SK-N-SH treated with all-trans-retinoic acid at 6 μM for 48 hours (cell line): Measurements from ENCODE around the gene HSPA12A.

Source experiments
- ATAC-seq: fragments of 200-7000 bp; cut with Tn5 transposase; 3 replicates; pipeline ENCODE4 v1.9.1; 2020; ENCODE audit warnings: mild to moderate bottlenecking, moderate library complexity
- ARNTL ChIP-seq: fragments of 450-650 bp; formaldehyde crosslinking; IDR thresholded peaks from 2 replicates; pipeline ENCODE4 v1.5.0; 2020; ENCODE audit warnings: low read depth, mild to moderate bottlenecking, moderate library complexity, borderline replicate concordance
- BACH2 ChIP-seq: fragments of 250-450 bp; sonication (Bioruptor Pico); IDR thresholded peaks from 2 replicates; pipeline ENCODE4 v1.9.0; 2021; ENCODE audit warnings: mild to moderate bottlenecking, borderline replicate concordance
- CSDC2 ChIP-seq: fragments of 250-450 bp; sonication (Bioruptor Pico); IDR thresholded peaks from 2 replicates; pipeline ENCODE4 v1.5.0; 2020; ENCODE audit warnings: mild to moderate bottlenecking, moderate library complexity
- ESRRG ChIP-seq: fragments of 250-450 bp; sonication (Bioruptor Pico); IDR thresholded peaks from 2 replicates; pipeline ENCODE4 v1.6.1; 2021; ENCODE audit warnings: mild to moderate bottlenecking
- GLIS3 ChIP-seq: fragments of 250-450 bp; sonication (Bioruptor Pico); IDR thresholded peaks from 2 replicates; pipeline ENCODE4 v1.5.0; 2020; ENCODE audit warnings: mild to moderate bottlenecking, moderate library complexity
- ISL1 ChIP-seq: fragments of 250-450 bp; sonication (Bioruptor Pico); IDR thresholded peaks from 2 replicates; pipeline ENCODE4 v2.1.2; 2022; ENCODE audit warnings: mild to moderate bottlenecking, moderate library complexity
- OSR1 ChIP-seq: fragments of 250-450 bp; sonication (Bioruptor Pico); IDR thresholded peaks from 2 replicates; pipeline ENCODE4 v1.8.0; 2022; ENCODE audit warnings: moderate library complexity, mild to moderate bottlenecking, inconsistent platforms
- PPARA ChIP-seq: fragments of 250-450 bp; sonication (Bioruptor Pico); IDR thresholded peaks from 2 replicates; pipeline ENCODE4 v1.5.0; 2020; ENCODE audit warnings: mild to moderate bottlenecking, borderline replicate concordance
- RARB ChIP-seq: fragments of 250-450 bp; sonication (Bioruptor Pico); IDR thresholded peaks from 2 replicates; pipeline ENCODE4 v1.8.0; 2021; ENCODE audit warnings: mild to moderate bottlenecking, moderate library complexity
- SNAI2 ChIP-seq: fragments of 250-450 bp; sonication (Bioruptor Pico); IDR thresholded peaks from 2 replicates; pipeline ENCODE4 v1.5.0; 2020; ENCODE audit warnings: mild to moderate bottlenecking, moderate library complexity
- TCF4 ChIP-seq: fragments of 250-450 bp; sonication (Bioruptor Pico); IDR thresholded peaks from 2 replicates; pipeline ENCODE4 v1.8.0; 2021; ENCODE audit warnings: mild to moderate bottlenecking, moderate library complexity, borderline replicate concordance
- TOX ChIP-seq: fragments of 250-450 bp; sonication (Bioruptor Pico); IDR thresholded peaks from 2 replicates; pipeline ENCODE4 v1.8.0; 2021; ENCODE audit warnings: mild to moderate bottlenecking, moderate library complexity, borderline replicate concordance
- ZC3H10 ChIP-seq: fragments of 250-450 bp; sonication (Bioruptor Pico); IDR thresholded peaks from 2 replicates; pipeline ENCODE4 v1.5.1; 2021; ENCODE audit warnings: mild to moderate bottlenecking, moderate library complexity
- ZFP3 ChIP-seq: fragments of 250-450 bp; sonication (Bioruptor Pico); IDR thresholded peaks from 2 replicates; pipeline ENCODE4 v1.5.0; 2020; ENCODE audit warnings: mild to moderate bottlenecking, moderate library complexity
- ZFP30 ChIP-seq: fragments of 450-650 bp; formaldehyde crosslinking; IDR thresholded peaks from 2 replicates; pipeline ENCODE4 v1.5.0; 2022; ENCODE audit warnings: mild to moderate bottlenecking, moderate library complexity
- ZNF565 ChIP-seq: fragments of 450-650 bp; formaldehyde crosslinking; conservative IDR thresholded peaks from 2 replicates; pipeline ENCODE4 v1.5.0; 2020; ENCODE audit warnings: low read depth, mild to moderate bottlenecking, moderate library complexity
- ZNF70 ChIP-seq: fragments of 450-650 bp; formaldehyde crosslinking; IDR thresholded peaks from 2 replicates; pipeline ENCODE4 v1.5.0; 2020; ENCODE audit warnings: mild to moderate bottlenecking, moderate library complexity
- ZNF8 ChIP-seq: fragments of 450-650 bp; formaldehyde crosslinking; IDR thresholded peaks from 2 replicates; pipeline ENCODE4 v1.5.0; 2020; ENCODE audit warnings: mild to moderate bottlenecking, moderate library complexity
- TF ChIP-seq, protein P1 (sequence below): fragments of 250-450 bp; sonication (Bioruptor Pico); IDR thresholded peaks from 2 replicates; pipeline ENCODE4 v1.8.0; 2020; ENCODE audit warnings: mild to moderate bottlenecking, moderate library complexity, borderline replicate concordance
- TF ChIP-seq, protein P2 (sequence below): fragments of 250-450 bp; sonication (Bioruptor Pico); IDR thresholded peaks from 2 replicates; pipeline ENCODE4 v1.5.1; 2021; ENCODE audit warnings: mild to moderate bottlenecking, moderate library complexity
- TF ChIP-seq, protein P3 (sequence below): fragments of 250-450 bp; sonication (Bioruptor Pico); IDR thresholded peaks from 2 replicates; pipeline ENCODE4 v1.8.0; 2021; ENCODE audit warnings: low read depth, mild to moderate bottlenecking, moderate library complexity, borderline replicate concordance

The HSPA12A gene

DNA sequence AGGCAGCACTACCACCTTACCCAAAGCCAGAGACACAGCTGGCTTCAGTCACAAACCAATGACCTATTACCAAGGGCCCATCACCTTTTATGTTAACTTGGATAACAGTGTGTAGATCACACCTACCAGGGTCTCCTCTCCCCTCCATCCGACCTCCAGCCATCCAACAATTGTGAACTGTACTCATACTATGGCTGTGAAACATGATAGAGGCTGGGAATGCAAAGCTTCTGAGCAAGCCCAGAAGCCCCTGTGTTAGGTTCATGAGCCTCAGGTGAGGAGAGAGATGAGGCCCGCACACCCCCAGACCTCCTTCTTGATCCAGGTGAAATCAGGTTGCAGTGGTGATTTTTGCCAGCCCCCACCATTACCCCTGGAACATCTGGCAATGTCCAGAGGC lies 73.9 kb downstream of the HSPA12A start:
- TF ChIP-seq ESRRG (CRISPR knock-in tag) (no peak), SNAI2 (CRISPR knock-in tag) (no peak), ZFP3 (CRISPR knock-in tag) (no peak), PPARA (CRISPR knock-in tag) (no peak), OSR1 (no peak), ZFP30 (CRISPR knock-in tag) (no peak), ISL1 (CRISPR knock-in tag) (no peak), ARNTL (CRISPR knock-in tag) (no peak), TCF4 (no peak), TOX (no peak)
- TF ChIP-seq, protein P1, sequence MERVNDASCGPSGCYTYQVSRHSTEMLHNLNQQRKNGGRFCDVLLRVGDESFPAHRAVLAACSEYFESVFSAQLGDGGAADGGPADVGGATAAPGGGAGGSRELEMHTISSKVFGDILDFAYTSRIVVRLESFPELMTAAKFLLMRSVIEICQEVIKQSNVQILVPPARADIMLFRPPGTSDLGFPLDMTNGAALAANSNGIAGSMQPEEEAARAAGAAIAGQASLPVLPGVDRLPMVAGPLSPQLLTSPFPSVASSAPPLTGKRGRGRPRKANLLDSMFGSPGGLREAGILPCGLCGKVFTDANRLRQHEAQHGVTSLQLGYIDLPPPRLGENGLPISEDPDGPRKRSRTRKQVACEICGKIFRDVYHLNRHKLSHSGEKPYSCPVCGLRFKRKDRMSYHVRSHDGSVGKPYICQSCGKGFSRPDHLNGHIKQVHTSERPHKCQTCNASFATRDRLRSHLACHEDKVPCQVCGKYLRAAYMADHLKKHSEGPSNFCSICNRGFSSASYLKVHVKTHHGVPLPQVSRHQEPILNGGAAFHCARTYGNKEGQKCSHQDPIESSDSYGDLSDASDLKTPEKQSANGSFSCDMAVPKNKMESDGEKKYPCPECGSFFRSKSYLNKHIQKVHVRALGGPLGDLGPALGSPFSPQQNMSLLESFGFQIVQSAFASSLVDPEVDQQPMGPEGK (CRISPR knock-in tag) = no peak
- TF ChIP-seq, protein P2, sequence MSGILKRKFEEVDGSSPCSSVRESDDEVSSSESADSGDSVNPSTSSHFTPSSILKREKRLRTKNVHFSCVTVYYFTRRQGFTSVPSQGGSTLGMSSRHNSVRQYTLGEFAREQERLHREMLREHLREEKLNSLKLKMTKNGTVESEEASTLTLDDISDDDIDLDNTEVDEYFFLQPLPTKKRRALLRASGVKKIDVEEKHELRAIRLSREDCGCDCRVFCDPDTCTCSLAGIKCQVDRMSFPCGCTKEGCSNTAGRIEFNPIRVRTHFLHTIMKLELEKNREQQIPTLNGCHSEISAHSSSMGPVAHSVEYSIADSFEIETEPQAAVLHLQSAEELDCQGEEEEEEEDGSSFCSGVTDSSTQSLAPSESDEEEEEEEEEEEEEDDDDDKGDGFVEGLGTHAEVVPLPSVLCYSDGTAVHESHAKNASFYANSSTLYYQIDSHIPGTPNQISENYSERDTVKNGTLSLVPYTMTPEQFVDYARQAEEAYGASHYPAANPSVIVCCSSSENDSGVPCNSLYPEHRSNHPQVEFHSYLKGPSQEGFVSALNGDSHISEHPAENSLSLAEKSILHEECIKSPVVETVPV (CRISPR knock-in tag) = no peak
- ATAC-seq = no peak

- TF ChIP-seq TOX = no peak
- no peak for TF ChIP-seq SNAI2 (CRISPR knock-in tag)
- no peak for TF ChIP-seq ISL1 (CRISPR knock-in tag)
- TF ChIP-seq ZNF70 = no peak
- TF ChIP-seq ARNTL (CRISPR knock-in tag) = no peak
- no peak for TF ChIP-seq RARB (CRISPR knock-in tag)
- no peak for TF ChIP-seq ZC3H10 (CRISPR knock-in tag)
- TF ChIP-seq ESRRG (CRISPR knock-in tag) = no peak
- TF ChIP-seq, all 23 proteins: peak for 0
- no peak for ATAC-seq
Observed at GRCh38 chr10:116668018-116668417, 74.3 kb downstream of the HSPA12A start.

DNA sequence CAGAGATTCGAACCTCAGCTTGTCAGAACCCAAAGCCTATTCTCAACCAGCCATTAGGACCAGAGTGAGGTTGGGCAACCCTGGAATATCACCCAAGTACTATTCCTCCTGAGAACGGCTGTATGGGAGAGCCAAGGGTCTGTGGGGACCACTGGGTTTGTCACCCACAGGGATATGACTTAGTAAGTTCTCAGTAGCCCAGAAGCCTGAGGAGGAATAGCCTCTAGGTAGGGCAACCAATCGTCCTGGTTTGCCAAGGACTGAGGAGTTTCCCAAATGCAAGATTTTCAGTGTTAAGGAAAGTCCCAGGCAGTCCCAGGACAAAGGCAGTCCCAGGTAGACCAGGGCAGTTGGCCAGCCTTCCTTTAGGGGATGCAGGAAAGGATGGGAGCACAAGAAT lies 74.9 kb downstream of the HSPA12A start:
- no peak for TF ChIP-seq ZNF70
- ATAC-seq = no peak

DNA sequence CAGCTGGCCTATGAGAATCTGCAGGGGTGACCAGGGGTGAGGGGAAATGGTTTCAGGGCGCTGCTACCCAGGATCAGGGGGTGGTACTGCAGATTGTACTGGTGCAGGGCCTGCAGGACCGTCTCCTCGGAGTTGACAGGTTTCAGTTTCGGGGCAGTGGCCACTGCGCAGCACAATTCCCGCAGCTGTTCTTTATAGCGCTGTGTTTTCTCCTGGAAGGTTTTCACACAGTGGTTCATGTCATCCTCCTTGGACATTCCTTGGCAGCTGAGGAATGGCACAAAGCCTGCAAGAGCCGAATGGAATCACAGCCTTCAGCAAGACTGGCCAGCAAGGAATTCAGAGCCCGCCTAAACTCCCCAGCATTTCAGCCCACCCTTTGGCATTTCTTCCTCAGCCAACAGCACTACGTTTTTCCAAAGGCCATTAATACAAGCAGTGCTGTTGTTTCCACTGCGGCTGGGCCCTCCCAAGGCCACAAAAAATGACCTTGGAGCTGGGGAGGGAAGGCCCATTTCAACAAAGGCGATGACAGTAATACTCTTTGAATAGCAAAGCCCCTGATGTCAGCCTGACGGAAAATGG lies 76.7 kb downstream of the HSPA12A start:
- no peak for ATAC-seq

GRCh38 chr10:116664631-116665030 lies 77.7 kb downstream of the HSPA12A start:
- no peak for ATAC-seq
- TF ChIP-seq OSR1 = no peak
- TF ChIP-seq BACH2 = no peak
- TF ChIP-seq GLIS3 = no peak
- TF ChIP-seq, protein P2 (CRISPR knock-in tag) = no peak
- no peak for TF ChIP-seq ZC3H10 (CRISPR knock-in tag)
- no peak for TF ChIP-seq RARB (CRISPR knock-in tag)
- TF ChIP-seq, protein P3, sequence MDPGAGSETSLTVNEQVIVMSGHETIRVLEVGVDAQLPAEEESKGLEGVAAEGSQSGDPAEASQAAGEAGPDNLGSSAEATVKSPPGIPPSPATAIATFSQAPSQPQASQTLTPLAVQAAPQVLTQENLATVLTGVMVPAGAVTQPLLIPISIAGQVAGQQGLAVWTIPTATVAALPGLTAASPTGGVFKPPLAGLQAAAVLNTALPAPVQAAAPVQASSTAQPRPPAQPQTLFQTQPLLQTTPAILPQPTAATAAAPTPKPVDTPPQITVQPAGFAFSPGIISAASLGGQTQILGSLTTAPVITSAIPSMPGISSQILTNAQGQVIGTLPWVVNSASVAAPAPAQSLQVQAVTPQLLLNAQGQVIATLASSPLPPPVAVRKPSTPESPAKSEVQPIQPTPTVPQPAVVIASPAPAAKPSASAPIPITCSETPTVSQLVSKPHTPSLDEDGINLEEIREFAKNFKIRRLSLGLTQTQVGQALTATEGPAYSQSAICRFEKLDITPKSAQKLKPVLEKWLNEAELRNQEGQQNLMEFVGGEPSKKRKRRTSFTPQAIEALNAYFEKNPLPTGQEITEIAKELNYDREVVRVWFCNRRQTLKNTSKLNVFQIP = no peak
- TF ChIP-seq ZFP30 (CRISPR knock-in tag) = no peak
- TF ChIP-seq, protein P1 (CRISPR knock-in tag) = no peak
- TF ChIP-seq ZNF565 = no peak
- no peak for TF ChIP-seq SNAI2 (CRISPR knock-in tag)
- no peak for TF ChIP-seq PPARA (CRISPR knock-in tag)
- no peak for TF ChIP-seq CSDC2 (CRISPR knock-in tag)
- no peak for TF ChIP-seq ZNF70

More for the DNA sequence above, 76.7 kb downstream of the HSPA12A start:
- TF ChIP-seq ZNF8 (CRISPR knock-in tag) = no peak
- TF ChIP-seq ZNF70 = no peak
- TF ChIP-seq BACH2 = no peak
- no peak for TF ChIP-seq ARNTL (CRISPR knock-in tag)
- TF ChIP-seq TOX = no peak
- no peak for TF ChIP-seq GLIS3
- no peak for TF ChIP-seq ZFP30 (CRISPR knock-in tag)
- TF ChIP-seq, protein P3 = no peak
